ENCODE data around the gene ACOT11.

- TF ChIP-seq POLR2A (IDR thresholded peaks at IDR 0.05) (no peak), CTCF (IDR thresholded peaks at IDR 0.05) (no peak)
Observed at GRCh38 chr1:54591127-54591756, 43.2 kb downstream of the ACOT11 start.
